HCT116 (cell line): Measurements from ENCODE around the gene C1orf35. TPM values are rescaled to one million over a fixed set of nuclear protein-coding genes. Genes with fewer than 3 reads are reported as not detected.

Experiments used
- ATAC-seq: fragments of 200-7000 bp; cut with Tn5 transposase; 2 replicates; pipeline ENCODE4 v1.9.1; 2020; ENCODE audit warnings: mild to moderate bottlenecking, moderate library complexity
- BruUV-seq: library from RNA; stranded (reverse); fragments of 400-500 nt; replicated peaks from 2 replicates; lab custom pipeline; 2021; lab: Mats Ljungman, UMichigan
- CTCF ChIA-PET: fragments of 300-600 bp; sonication (Branson Sonifier 250); formaldehyde crosslinking; loops from one replicate; lab custom pipeline; 2021; ENCODE audit warnings: antibody characterized with exemption; lab: Charles Lee
- POLR2A ChIA-PET: fragments of 300-600, 350-600 bp; sonication (Branson Sonifier 250); formaldehyde crosslinking; loops from one replicate; lab custom pipeline; 2021; ENCODE audit warnings: antibody characterized with exemption; lab: Charles Lee
- RAD21 ChIA-PET, 2 experiments: fragments of 300-600 bp; sonication (Branson Sonifier 250); formaldehyde crosslinking; loops; one replicate each; lab custom pipeline; 2023; ENCODE audit warnings: low total read pairs in 2 of 2; ENCODE audit not compliant: uncharacterized antibody in 2 of 2, unreplicated experiment in 2 of 2, low non-redundant PET in 1 of 2; lab: Charles Lee
- DNase-seq: peaks from one replicate; pipeline ENCODE4 v3.0.0-alpha.2; 2010; ENCODE audit warnings: low read depth, low spot score
- H2AFZ ChIP-seq: fragments of 200-600 bp; shearing (Covaris generic), sonication (generic); 2 replicates; pipeline ENCODE4 v1.6.1; 2017; ENCODE audit warnings: low read depth, mixed run types, mixed read lengths, antibody characterized with exemption, low read length; ENCODE audit not compliant: poor library complexity, severe bottlenecking
- H3K27ac ChIP-seq: 2 replicates; pipeline ENCODE4 v1.5.1; 2012; ENCODE audit warnings: low read depth, low read length
- H3K27me3 ChIP-seq: fragments of 200-600 bp; sonication (generic); 2 replicates; pipeline ENCODE4 v1.6.1; 2016; ENCODE audit warnings: mixed run types, low read length, mixed read lengths; ENCODE audit not compliant: insufficient read depth
- H3K36me3 ChIP-seq, 2 experiments: fragments of 200-500 bp in 1 of 2; fragments of 200-600 bp in 1 of 2; sonication (Bioruptor generic) in 1 of 2; sonication (generic) in 1 of 2; 2 replicates each; pipeline versions ENCODE4 v1.5.1 to v1.6.1; 2014 to 2016; ENCODE audit warnings: low read length in 2 of 2, inconsistent platforms in 1 of 2, mixed read lengths in 1 of 2, mixed run types in 1 of 2; ENCODE audit not compliant: insufficient read depth in 2 of 2, control insufficient read depth in 1 of 2
- H3K4me1 ChIP-seq, 2 experiments: fragments of 200-600 bp in 1 of 2; sonication (generic) in 1 of 2; 2 replicates each; pipeline versions ENCODE4 v1.5.1 to v1.6.1; 2012 to 2017; ENCODE audit warnings: low read length in 2 of 2, inconsistent platforms in 1 of 2, mild to moderate bottlenecking in 1 of 2, mixed read lengths in 1 of 2, mixed run types in 1 of 2, moderate library complexity in 1 of 2; ENCODE audit not compliant: insufficient read depth in 2 of 2, control insufficient read depth in 1 of 2
- H3K4me2 ChIP-seq: fragments of 200-600 bp; sonication (generic); 2 replicates; pipeline ENCODE4 v1.6.1; 2017; ENCODE audit warnings: mixed run types, low read length, mixed read lengths
- H3K4me3 ChIP-seq, 2 experiments: fragments of 200-600 bp in 1 of 2; sonication (generic) in 1 of 2; replicated peaks in 1 of 2; 2 replicates each; pipeline ENCODE4 v1.5.1; 2011 to 2016; ENCODE audit warnings: low read length in 2 of 2, control low read depth in 1 of 2, low read depth in 1 of 2, mild to moderate bottlenecking in 1 of 2, mixed read lengths in 1 of 2, mixed run types in 1 of 2
- H3K79me2 ChIP-seq: fragments of 200-600 bp; sonication (generic); 2 replicates; pipeline ENCODE4 v1.6.1; 2017; ENCODE audit warnings: mild to moderate bottlenecking, mixed run types, low read length, moderate library complexity, mixed read lengths; ENCODE audit not compliant: insufficient read depth
- H3K9ac ChIP-seq: fragments of 200-600 bp; sonication (generic); 2 replicates; pipeline ENCODE4 v1.6.1; 2016; ENCODE audit warnings: low read length, mixed read lengths
- H3K9me2 ChIP-seq: fragments of 200-600 bp; sonication (generic), shearing (Covaris generic); 2 replicates; pipeline ENCODE4 v1.6.1; 2017; ENCODE audit warnings: mixed run types, mild to moderate bottlenecking, moderate library complexity; ENCODE audit not compliant: insufficient read depth
- H3K9me3 ChIP-seq, 2 experiments: fragments of 200-500 bp in 1 of 2; fragments of 200-600 bp in 1 of 2; sonication (Bioruptor generic) in 1 of 2; sonication (generic) in 1 of 2; 2 replicates each; pipeline ENCODE4 v1.6.1; 2014 to 2017; ENCODE audit warnings: low read length in 2 of 2, mixed read lengths in 2 of 2, inconsistent platforms in 1 of 2, low read depth in 1 of 2, mild to moderate bottlenecking in 1 of 2, mixed run types in 1 of 2, moderate library complexity in 1 of 2; ENCODE audit not compliant: control insufficient read depth in 1 of 2, insufficient read depth in 1 of 2
- H4K20me1 ChIP-seq: fragments of 200-600 bp; sonication (generic), shearing (Covaris generic); 2 replicates; pipeline ENCODE4 v1.6.1; 2017; ENCODE audit warnings: mixed run types, mild to moderate bottlenecking, moderate library complexity; ENCODE audit not compliant: insufficient read depth
- ATF3 ChIP-seq: IDR thresholded peaks from 2 replicates; pipeline ENCODE4 v1.6.1; 2012
- CBX3 ChIP-seq: IDR thresholded peaks from 2 replicates; pipeline ENCODE4 v1.6.1; 2012; ENCODE audit warnings: low read depth
- ELF1 ChIP-seq: IDR thresholded peaks from 2 replicates; pipeline ENCODE4 v1.6.1; 2012; ENCODE audit warnings: low read depth, borderline replicate concordance
- EZH2 ChIP-seq: fragments of 200-600 bp; sonication (generic); IDR thresholded peaks from 2 replicates; pipeline ENCODE4 v1.6.1; 2017; ENCODE audit warnings: antibody characterized with exemption, mixed run types
- FOSL1 ChIP-seq: IDR thresholded peaks from 2 replicates; pipeline ENCODE4 v1.6.1; 2012; ENCODE audit warnings: low read depth
- POLR2A ChIP-seq: IDR thresholded peaks from 2 replicates; pipeline ENCODE4 v1.7.0; 2011; ENCODE audit warnings: borderline replicate concordance; ENCODE audit not compliant: insufficient read depth, insufficient read length; ENCODE audit errors: extremely low read depth
- SP1 ChIP-seq: IDR thresholded peaks from 2 replicates; pipeline ENCODE4 v1.6.1; 2012; ENCODE audit warnings: low read depth
- TCF7L2 ChIP-seq: IDR thresholded peaks from 2 replicates; pipeline ENCODE4 v1.7.0; 2011; ENCODE audit warnings: borderline replicate concordance, inconsistent platforms; ENCODE audit not compliant: insufficient read depth, insufficient read length; ENCODE audit errors: extremely low read depth
- intact Hi-C: fragments of 100-400 bp; cut with micrococcal nuclease; formaldehyde crosslinking; loops from 2 replicates; pipeline ENCODE4 v1.10.0; 2022
- total RNA-seq: library from RNA; stranded (reverse); gene quantifications from one replicate; pipeline ENCODE4 v1.2.1, GENCODE V29; 2021; ENCODE audit not compliant: unreplicated experiment

C1orf35 gene
- total RNA-seq, 1 experiment from 2014 or later, result 26.1 TPM

- H3K79me2 ChIP-seq, result no peaks in the 10 kb centered on the region
- POLR2A ChIA-PET, result no interaction called here
These were observed 14.9 kb upstream of the C1orf35 start for GRCh38 chr1:228118040-228118439.

DNA sequence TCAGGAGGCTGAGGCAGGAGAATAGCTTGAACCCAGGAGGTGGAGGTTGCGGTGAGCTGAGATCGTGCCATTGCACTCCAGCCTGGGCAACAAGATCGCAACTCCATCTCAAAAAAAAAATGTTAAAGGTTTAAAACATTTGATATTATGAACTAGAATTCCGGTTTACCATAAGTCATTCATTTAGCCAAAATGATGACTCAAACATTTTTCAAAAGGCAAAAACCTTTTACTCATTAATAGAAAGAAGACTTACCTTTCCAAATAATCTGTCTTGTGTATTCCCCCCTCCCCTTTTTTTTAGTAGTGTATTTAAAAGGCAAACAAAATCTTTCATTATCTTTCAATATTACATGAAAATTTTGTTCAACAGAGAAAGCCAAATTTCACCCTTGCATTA, 14.2 kb upstream of the C1orf35 start:
- H3K27me3 ChIP-seq, result no peaks in the 10 kb centered on the region
- H4K20me1 ChIP-seq, result no peaks in the 10 kb centered on the region
- H2AFZ ChIP-seq, result no peak overlapping the region
- intact Hi-C loops, result no loop called here
- ChIA-PET RAD21 (no interaction called here), CTCF (no interaction called here), POLR2A (no interaction called here)
- ATAC-seq (no peak), DNase-seq (no peak)
- no peak overlapping the region for H3K27ac ChIP-seq
- no peak overlapping the region for H3K4me2 ChIP-seq
- peaks cover 0 to 5% of the 10 kb centered on the region in 2 experiments; a peak in 2 of 4 replicates for H3K9me3 ChIP-seq
- H3K4me3 ChIP-seq, result no peak overlapping the region
- no peaks in the 10 kb centered on the region for H3K36me3 ChIP-seq
- H3K9ac ChIP-seq, result no peak overlapping the region
- H3K9me2 ChIP-seq, result no peaks in the 10 kb centered on the region
- no TSS peak for BruUV-seq
- H3K4me1 ChIP-seq, result no peaks in the 10 kb centered on the region
- H3K79me2 ChIP-seq, result no peaks in the 10 kb centered on the region
- TF ChIP-seq EZH2, result no peak
- TF ChIP-seq POLR2A, result no peak
- no peak for TF ChIP-seq ATF3
- TF ChIP-seq CBX3, result no peak

More at GRCh38 chr1:228118040-228118439, 14.9 kb upstream of the C1orf35 start:
- Histone ChIP-seq H4K20me1 (no peaks in the 10 kb centered on the region), H3K27me3 (no peaks in the 10 kb centered on the region), H3K9ac (no peak overlapping the region), H3K9me3 (peaks cover 0 to 5% of the 10 kb centered on the region in 2 experiments; a peak in 2 of 4 replicates), H3K36me3 (no peaks in the 10 kb centered on the region), H3K4me1 (no peaks in the 10 kb centered on the region)
- intact Hi-C loops, result no loop called here
- BruUV-seq, result no TSS peak
- TF ChIP-seq ELF1 (no peak), SP1 (no peak), FOSL1 (no peak), TCF7L2 (no peak), CBX3 (peak; percentile 67; the same call in 1 of the 2 replicates)
- TF ChIP-seq, all 23 proteins: peak for 1
- DNase-seq, result no peak
- Histone ChIP-seq H3K4me3 (no peak overlapping the region), H3K9me2 (no peaks in the 10 kb centered on the region), H2AFZ (no peak overlapping the region), H3K27ac (no peak overlapping the region), H3K4me2 (no peak overlapping the region)
- CTCF ChIA-PET, result no interaction called here
- RAD21 ChIA-PET, result no interaction called here
- no peak for ATAC-seq
